A549 (cell line): Measurements from ENCODE around the gene POLR2C.

Experiments
- JUNB ChIP-seq: fragments of >200 bp; sonication (Bioruptor Twin); formaldehyde crosslinking; IDR thresholded peaks from 2 replicates; pipeline ENCODE4 v1.6.1; 2016
- KDM1A ChIP-seq: fragments of 200-600 bp; sonication (generic); IDR thresholded peaks from 2 replicates; pipeline ENCODE4 v1.6.1; 2016; ENCODE audit warnings: low read depth, mild to moderate bottlenecking
- POLR2A ChIP-seq: IDR thresholded peaks from 2 replicates; pipeline ENCODE4 v1.6.1; 2012; ENCODE audit warnings: mild to moderate bottlenecking, low read length
- POLR2AphosphoS2 ChIP-seq: conservative IDR thresholded peaks from 2 replicates; pipeline ENCODE4 v1.6.1; 2012; ENCODE audit warnings: low read length, improper control_type of control experiment, inconsistent platforms
- TF ChIP-seq, protein P1 (sequence below): fragments of >200 bp; sonication (Bioruptor Twin); formaldehyde crosslinking; IDR thresholded peaks from 3 replicates; pipeline ENCODE4 v1.5.1; 2016

DNA sequence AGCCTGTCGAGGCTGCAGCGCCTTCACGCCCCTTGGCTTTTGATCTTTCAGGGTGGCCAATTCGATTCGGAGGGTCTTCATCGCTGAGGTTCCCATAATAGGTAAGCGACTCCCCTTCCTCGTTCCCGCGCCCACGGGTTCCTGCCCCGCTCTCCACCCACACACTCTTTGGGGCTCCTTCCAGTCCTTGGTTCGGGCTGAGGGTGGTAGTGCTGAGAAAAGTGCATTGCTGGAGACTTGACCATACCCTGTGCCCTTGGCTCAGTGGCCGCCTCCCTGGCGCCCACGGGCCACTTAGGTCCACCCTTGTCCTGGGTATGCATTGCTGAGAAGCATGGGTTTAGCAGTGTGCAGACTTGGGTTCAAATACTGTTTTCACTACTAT lies 491 bp downstream of the POLR2C start:
- TF ChIP-seq, protein P1, sequence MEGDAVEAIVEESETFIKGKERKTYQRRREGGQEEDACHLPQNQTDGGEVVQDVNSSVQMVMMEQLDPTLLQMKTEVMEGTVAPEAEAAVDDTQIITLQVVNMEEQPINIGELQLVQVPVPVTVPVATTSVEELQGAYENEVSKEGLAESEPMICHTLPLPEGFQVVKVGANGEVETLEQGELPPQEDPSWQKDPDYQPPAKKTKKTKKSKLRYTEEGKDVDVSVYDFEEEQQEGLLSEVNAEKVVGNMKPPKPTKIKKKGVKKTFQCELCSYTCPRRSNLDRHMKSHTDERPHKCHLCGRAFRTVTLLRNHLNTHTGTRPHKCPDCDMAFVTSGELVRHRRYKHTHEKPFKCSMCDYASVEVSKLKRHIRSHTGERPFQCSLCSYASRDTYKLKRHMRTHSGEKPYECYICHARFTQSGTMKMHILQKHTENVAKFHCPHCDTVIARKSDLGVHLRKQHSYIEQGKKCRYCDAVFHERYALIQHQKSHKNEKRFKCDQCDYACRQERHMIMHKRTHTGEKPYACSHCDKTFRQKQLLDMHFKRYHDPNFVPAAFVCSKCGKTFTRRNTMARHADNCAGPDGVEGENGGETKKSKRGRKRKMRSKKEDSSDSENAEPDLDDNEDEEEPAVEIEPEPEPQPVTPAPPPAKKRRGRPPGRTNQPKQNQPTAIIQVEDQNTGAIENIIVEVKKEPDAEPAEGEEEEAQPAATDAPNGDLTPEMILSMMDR: no peak
- no peak for TF ChIP-seq JUNB
- no peak for TF ChIP-seq POLR2A
- TF ChIP-seq KDM1A: no peak
- no peak for TF ChIP-seq POLR2AphosphoS2
